Measurements from ENCODE around the gene CCDC33. TPM values are rescaled to one million over a fixed set of nuclear protein-coding genes. Genes with fewer than 3 reads are reported as not detected.

The CCDC33 gene
- total RNA-seq, result not detected

GRCh38 chr15:74235962-74236361, at the start of gene CCDC33:
Gene CCDC33, plus strand, starts transcription at chr15:74236326. Its CDS starts 394 bp downstream, at chr15:74236720.
- POLR2A ChIA-PET, result no interaction called here
- CTCF ChIA-PET, result no interaction called here

GRCh38 chr15:74188216-74188615, 47.9 kb upstream of the CCDC33 start:
- ChIA-PET CTCF (interaction anchor here (0.9 kb wide), 1 partner anchor 11 kb away, joined by 3 read pairs; no protein-coding TSS in a partner anchor), POLR2A (no interaction called here)

GRCh38 chr15:74191798-74192197, 44.3 kb upstream of the CCDC33 start:
- ChIA-PET CTCF (no interaction called here), POLR2A (no interaction called here)

GRCh38 chr15:74192751-74193150, 43.4 kb upstream of the CCDC33 start:
- CTCF ChIA-PET, result no interaction called here
- POLR2A ChIA-PET, result no interaction called here

GRCh38 chr15:74193299-74193718, 42.8 kb upstream of the CCDC33 start:
- POLR2A ChIA-PET, result no interaction called here
- CTCF ChIA-PET, result no interaction called here

- ChIA-PET CTCF (no interaction called here), POLR2A (no interaction called here)
Observed at GRCh38 chr15:74193905-74194304, 42.2 kb upstream of the CCDC33 start.

GRCh38 chr15:74194572-74195559, 41.3 kb upstream of the CCDC33 start:
- ChIA-PET CTCF (interaction anchor here (0.6 kb wide), 1 partner anchor 188 kb away, joined by 4 read pairs; no protein-coding TSS in a partner anchor), POLR2A (no interaction called here)

- ChIA-PET POLR2A (no interaction called here), CTCF (no interaction called here)
Observed at GRCh38 chr15:74196175-74196574, 40.0 kb upstream of the CCDC33 start.

- ChIA-PET CTCF (no interaction called here), POLR2A (no interaction called here)
Observed at GRCh38 chr15:74197176-74197965, 38.8 kb upstream of the CCDC33 start.

GRCh38 chr15:74199297-74199652, 36.9 kb upstream of the CCDC33 start:
- POLR2A ChIA-PET, result no interaction called here
- CTCF ChIA-PET, result interaction anchor here (1.1 kb wide), 1 partner anchor 11 kb away, joined by 3 read pairs; no protein-coding TSS in a partner anchor

- ChIA-PET CTCF (no interaction called here), POLR2A (no interaction called here)
Observed at GRCh38 chr15:74200412-74200815, 35.7 kb upstream of the CCDC33 start.

GRCh38 chr15:74200871-74201419, 35.2 kb upstream of the CCDC33 start:
- POLR2A ChIA-PET, result no interaction called here
- CTCF ChIA-PET, result no interaction called here

GRCh38 chr15:74201710-74202420, 34.3 kb upstream of the CCDC33 start:
- ChIA-PET POLR2A (no interaction called here), CTCF (no interaction called here)

GRCh38 chr15:74202452-74203401, 33.4 kb upstream of the CCDC33 start, which contains the start of gene STRA6:
Gene STRA6, minus strand, starts transcription at chr15:74202787. Its CDS starts 520 bp downstream, at chr15:74202267.
- ChIA-PET POLR2A (no interaction called here), CTCF (no interaction called here)

- POLR2A ChIA-PET, result no interaction called here
- CTCF ChIA-PET, result no interaction called here
Observed at GRCh38 chr15:74203914-74204431, 32.2 kb upstream of the CCDC33 start.

GRCh38 chr15:74205582-74205947, 30.6 kb upstream of the CCDC33 start:
- ChIA-PET CTCF (no interaction called here), POLR2A (no interaction called here)

- ChIA-PET CTCF (no interaction called here), POLR2A (no interaction called here)
Observed at GRCh38 chr15:74206801-74207281, 29.3 kb upstream of the CCDC33 start.

GRCh38 chr15:74207652-74208440, 28.3 kb upstream of the CCDC33 start:
- ChIA-PET CTCF (no interaction called here), POLR2A (no interaction called here)

All from activated CD8-positive, alpha-beta memory T cell treated with anti-CD3 and anti-CD28 coated beads for 36 hours (primary cell).